Activated naive CD8-positive, alpha-beta T cell treated with anti-CD3 and anti-CD28 coated beads, Interleukin-2, amount 50 U/mL, for 24 hours (primary cell): ENCODE data around the gene CEMIP.

Experiments used
- ATAC-seq: fragments of 150-1000 bp; cut with Tn5 transposase; one replicate; pipeline ENCODE4 v1.10.0; 2021
- DNase-seq: peaks from one replicate; pipeline ENCODE4 v3.0.0; 2021
- H3K27ac Mint-ChIP-seq: one replicate; pipeline ENCODE4 v1.8.0; 2021; ENCODE audit warnings: mild to moderate bottlenecking, mixed read lengths
- H3K27me3 Mint-ChIP-seq: one replicate; pipeline ENCODE4 v1.8.0; 2021; ENCODE audit warnings: mixed read lengths
- H3K36me3 Mint-ChIP-seq: one replicate; pipeline ENCODE4 v1.8.0; 2021; ENCODE audit warnings: low read depth, mixed read lengths
- H3K4me1 Mint-ChIP-seq: one replicate; pipeline ENCODE4 v1.8.0; 2021; ENCODE audit warnings: mixed read lengths
- H3K4me3 Mint-ChIP-seq: one replicate; pipeline ENCODE4 v1.8.0; 2021; ENCODE audit warnings: mild to moderate bottlenecking, moderate library complexity, mixed read lengths
- H3K9me3 Mint-ChIP-seq: one replicate; pipeline ENCODE4 v1.8.0; 2021; ENCODE audit warnings: mixed read lengths

CEMIP gene

GRCh38 chr15:80835336-80835735, 56.2 kb downstream of the CEMIP start:
- Mint-ChIP-seq H3K4me3 (no peak overlapping the region), H3K36me3 (no peaks in the 10 kb centered on the region), H3K4me1 (no peaks in the 10 kb centered on the region), H3K9me3 (no peaks in the 10 kb centered on the region), H3K27me3 (peaks cover 5% of the 10 kb centered on the region), H3K27ac (no peak overlapping the region)
- DNase-seq (no peak), ATAC-seq (no peak)

GRCh38 chr15:80836223-80836622, 57.1 kb downstream of the CEMIP start:
- Mint-ChIP-seq H3K27ac (no peak overlapping the region), H3K4me3 (no peak overlapping the region), H3K27me3 (peaks cover 4% of the 10 kb centered on the region), H3K4me1 (no peaks in the 10 kb centered on the region), H3K36me3 (no peaks in the 10 kb centered on the region), H3K9me3 (no peaks in the 10 kb centered on the region)
- ATAC-seq = no peak
- no peak for DNase-seq

GRCh38 chr15:80837006-80837405, 57.8 kb downstream of the CEMIP start:
- ATAC-seq (no peak), DNase-seq (no peak)
- no peak overlapping the region for H3K27ac Mint-ChIP-seq
- no peaks in the 10 kb centered on the region for H3K9me3 Mint-ChIP-seq
- H3K27me3 Mint-ChIP-seq = peaks cover 2% of the 10 kb centered on the region
- no peaks in the 10 kb centered on the region for H3K36me3 Mint-ChIP-seq
- H3K4me1 Mint-ChIP-seq = no peaks in the 10 kb centered on the region
- no peak overlapping the region for H3K4me3 Mint-ChIP-seq

- no peak overlapping the region for H3K4me3 Mint-ChIP-seq
- no peak overlapping the region for H3K27ac Mint-ChIP-seq
- no peaks in the 10 kb centered on the region for H3K36me3 Mint-ChIP-seq
- ATAC-seq (no peak), DNase-seq (no peak)
- no peaks in the 10 kb centered on the region for H3K4me1 Mint-ChIP-seq
- no peaks in the 10 kb centered on the region for H3K9me3 Mint-ChIP-seq
- H3K27me3 Mint-ChIP-seq = peaks cover 2% of the 10 kb centered on the region
Measured at GRCh38 chr15:80838012-80838411, 58.8 kb downstream of the CEMIP start.

- no peaks in the 10 kb centered on the region for H3K36me3 Mint-ChIP-seq
- DNase-seq (no peak), ATAC-seq (no peak)
- H3K9me3 Mint-ChIP-seq = no peaks in the 10 kb centered on the region
- no peak overlapping the region for H3K4me3 Mint-ChIP-seq
- H3K27me3 Mint-ChIP-seq = peaks cover 2% of the 10 kb centered on the region
- H3K4me1 Mint-ChIP-seq = no peaks in the 10 kb centered on the region
- H3K27ac Mint-ChIP-seq = no peak overlapping the region
Measured at GRCh38 chr15:80838666-80839065, 59.5 kb downstream of the CEMIP start.

- H3K4me1 Mint-ChIP-seq = no peaks in the 10 kb centered on the region
- no peaks in the 10 kb centered on the region for H3K36me3 Mint-ChIP-seq
- peaks cover 2% of the 10 kb centered on the region for H3K27me3 Mint-ChIP-seq
- no peaks in the 10 kb centered on the region for H3K9me3 Mint-ChIP-seq
- ATAC-seq (no peak), DNase-seq (no peak)
- no peak overlapping the region for H3K27ac Mint-ChIP-seq
- no peak overlapping the region for H3K4me3 Mint-ChIP-seq
Measured at GRCh38 chr15:80839764-80840130, 60.6 kb downstream of the CEMIP start.

GRCh38 chr15:80840182-80841130, 61.3 kb downstream of the CEMIP start:
- Mint-ChIP-seq H3K27me3 (peaks cover 2% of the 10 kb centered on the region), H3K36me3 (no peaks in the 10 kb centered on the region), H3K4me1 (no peaks in the 10 kb centered on the region), H3K27ac (no peak overlapping the region), H3K4me3 (no peak overlapping the region), H3K9me3 (no peaks in the 10 kb centered on the region)
- no peak for DNase-seq
- no peak for ATAC-seq

GRCh38 chr15:80841541-80841940, 62.4 kb downstream of the CEMIP start:
- no peak overlapping the region for H3K27ac Mint-ChIP-seq
- H3K36me3 Mint-ChIP-seq = no peaks in the 10 kb centered on the region
- no peak overlapping the region for H3K4me3 Mint-ChIP-seq
- peaks cover 1% of the 10 kb centered on the region for H3K27me3 Mint-ChIP-seq
- H3K9me3 Mint-ChIP-seq = no peaks in the 10 kb centered on the region
- no peaks in the 10 kb centered on the region for H3K4me1 Mint-ChIP-seq
- ATAC-seq = no peak
- no peak for DNase-seq

- Mint-ChIP-seq H3K9me3 (no peaks in the 10 kb centered on the region), H3K36me3 (no peaks in the 10 kb centered on the region), H3K27me3 (peaks cover 2% of the 10 kb centered on the region), H3K27ac (no peak overlapping the region), H3K4me3 (no peak overlapping the region), H3K4me1 (no peaks in the 10 kb centered on the region)
- ATAC-seq = no peak
- DNase-seq = no peak
Measured at GRCh38 chr15:80844011-80844732, 65.0 kb downstream of the CEMIP start.

- DNase-seq = no peak
- Mint-ChIP-seq H3K36me3 (no peaks in the 10 kb centered on the region), H3K27me3 (peaks cover 4% of the 10 kb centered on the region), H3K9me3 (no peaks in the 10 kb centered on the region), H3K27ac (no peak overlapping the region), H3K4me1 (no peaks in the 10 kb centered on the region), H3K4me3 (no peak overlapping the region)
- ATAC-seq = no peak
Measured at GRCh38 chr15:80846031-80846815, 67.1 kb downstream of the CEMIP start.

GRCh38 chr15:80849308-80849707, 70.1 kb downstream of the CEMIP start:
- H3K36me3 Mint-ChIP-seq = no peaks in the 10 kb centered on the region
- peaks cover 4% of the 10 kb centered on the region for H3K27me3 Mint-ChIP-seq
- H3K4me3 Mint-ChIP-seq = no peak overlapping the region
- no peaks in the 10 kb centered on the region for H3K4me1 Mint-ChIP-seq
- no peak for ATAC-seq
- no peaks in the 10 kb centered on the region for H3K9me3 Mint-ChIP-seq
- H3K27ac Mint-ChIP-seq = no peak overlapping the region
- no peak for DNase-seq

- DNase-seq (no peak), ATAC-seq (no peak)
- Mint-ChIP-seq H3K4me3 (no peak overlapping the region), H3K27ac (no peak overlapping the region), H3K27me3 (peaks cover 4% of the 10 kb centered on the region), H3K36me3 (no peaks in the 10 kb centered on the region), H3K4me1 (no peaks in the 10 kb centered on the region), H3K9me3 (no peaks in the 10 kb centered on the region)
Measured at GRCh38 chr15:80850941-80851451, 71.8 kb downstream of the CEMIP start.

GRCh38 chr15:80852676-80853075, 73.5 kb downstream of the CEMIP start:
- no peak for ATAC-seq
- H3K4me3 Mint-ChIP-seq = no peak overlapping the region
- peaks cover 10% of the 10 kb centered on the region for H3K4me1 Mint-ChIP-seq
- no peaks in the 10 kb centered on the region for H3K36me3 Mint-ChIP-seq
- no peak overlapping the region for H3K27ac Mint-ChIP-seq
- H3K9me3 Mint-ChIP-seq = no peaks in the 10 kb centered on the region
- peaks cover 4% of the 10 kb centered on the region for H3K27me3 Mint-ChIP-seq
- DNase-seq = no peak

- ATAC-seq = no peak
- no peak for DNase-seq
- peaks cover 2% of the 10 kb centered on the region for H3K27me3 Mint-ChIP-seq
- H3K36me3 Mint-ChIP-seq = no peaks in the 10 kb centered on the region
- H3K9me3 Mint-ChIP-seq = no peaks in the 10 kb centered on the region
- H3K4me3 Mint-ChIP-seq = no peak overlapping the region
- H3K27ac Mint-ChIP-seq = no peak overlapping the region
- H3K4me1 Mint-ChIP-seq = peaks cover 10% of the 10 kb centered on the region
Measured at GRCh38 chr15:80854104-80854503, 74.9 kb downstream of the CEMIP start.
